Right lobe of liver (tissue), 6 donors: ENCODE results near the gene LAD1. TPM values are rescaled to one million over a fixed set of nuclear protein-coding genes. Genes with fewer than 3 reads are reported as not detected.

Experiments used
- ATAC-seq, 4 donors: fragments of 200-7000 bp; cut with Tn5 transposase; one replicate each; pipeline ENCODE4 v1.9.1; 2020; ENCODE audit warnings: mild to moderate bottlenecking in 4 of 4, moderate library complexity in 4 of 4
- DNase-seq, 3 donors: peaks; one replicate each; pipeline ENCODE4 v3.0.0-alpha.2; 2020
- H3K27ac ChIP-seq, 3 donors: fragments of 200-600 bp; one replicate each; pipeline ENCODE4 v1.8.0; 2022
- H3K27me3 ChIP-seq, 2 donors: fragments of 200-600 bp; one replicate each; pipeline ENCODE4 v1.8.0; 2022
- H3K36me3 ChIP-seq, 4 donors: fragments of 200-600 bp; sonication (generic) in 1 of 4; one replicate each; pipeline versions ENCODE4 v1.5.1 to v1.8.0; 2017 to 2022; ENCODE audit warnings: control low read depth in 1 of 4
- H3K4me1 ChIP-seq, 4 donors: fragments of 200-600 bp; sonication (generic) in 1 of 4; one replicate each; pipeline versions ENCODE4 v1.5.1 to v1.8.0; 2017 to 2022; ENCODE audit warnings: control low read depth in 1 of 4
- H3K4me3 ChIP-seq, 3 donors: fragments of 200-600 bp; one replicate each; pipeline ENCODE4 v1.8.0; 2022
- H3K9me3 ChIP-seq, 4 donors: fragments of 200-600 bp; sonication (generic) in 1 of 4; one replicate each; pipeline versions ENCODE4 v1.5.1 to v1.8.0; 2017 to 2022; ENCODE audit warnings: control low read depth in 1 of 4
- CTCF ChIP-seq, 4 donors: fragments of 200-600 bp in 3 of 4; fragments of 450-650 bp in 1 of 4; IDR thresholded peaks; one replicate each; pipeline versions ENCODE4 v1.5.1 to v1.8.0; 2016 to 2022; ENCODE audit warnings: antibody characterized with exemption in 4 of 4, mild to moderate bottlenecking in 2 of 4
- POLR2A ChIP-seq: fragments of 450-650 bp; IDR thresholded peaks from one replicate; pipeline ENCODE4 v1.6.1; 2017; ENCODE audit warnings: antibody characterized with exemption, mild to moderate bottlenecking
- WGBS: methylation state at CpG from one replicate; pipeline ENCODE4 v1.1.6; 2018; ENCODE audit warnings: low coverage, low lambda C conversion rate; ENCODE audit not compliant: insufficient coverage; ENCODE audit errors: missing lambda C conversion rate; 5-methylcytosine and 5-hydroxymethylcytosine counted together
- intact Hi-C, 2 donors: fragments of 100-400 bp; cut with DNase I; formaldehyde crosslinking; loops; one replicate each; pipeline versions ENCODE4 v1.11.2 to v1.14.1; 2022
- total RNA-seq, 6 experiments: library from RNA; depleted of rRNA in 2 of 6; stranded (reverse); fragments of >200 nt in 2 of 6; fragmentation: NEBNext Ultra II Directional in 3 of 6; extraction: Animal tissue kit (Norgen Biotek cat#: 25700) in 3 of 6; gene quantifications; one replicate each; pipeline versions ENCODE4 v1.1.0 to v1.2.4, GENCODE V29; 2016 to 2023
- donor health status: DM: no; HTN: yes; CAD: no.
- donor health status: DM: no; HTN: no; CAD: no.
- donor health status: DM: no; HTN: no; CAD: no.
- donor health status: DM: no; HTN: yes; CAD: no.
- donor health status: DM: no; HTN: yes; CAD: no.

Gene LAD1
- total RNA-seq, 6 experiments from 2014 or later, result 12.2 to 26.7 (median 19.4) TPM

GRCh38 chr1:201414051-201414738, 15.1 kb upstream of the LAD1 start:
- no peak for TF ChIP-seq CTCF (IDR thresholded peaks at IDR 0.05)
- no peak for TF ChIP-seq POLR2A
- intact Hi-C loops, result no loop called here
- no peak for DNase-seq

GRCh38 chr1:201411292-201411691, 12.2 kb upstream of the LAD1 start:
- TF ChIP-seq POLR2A (no peak), CTCF (IDR thresholded peaks at IDR 0.05) (no peak)
- no peak overlapping the region for H3K4me3 ChIP-seq
- H3K27me3 ChIP-seq, result no peaks in the 10 kb centered on the region
- H3K36me3 ChIP-seq, result no peaks in the 10 kb centered on the region
- no peak for ATAC-seq
- no CpG with 5 or more reads among the region's 12 CpGs for WGBS
- no peak overlapping the region for H3K27ac ChIP-seq
- H3K4me1 ChIP-seq, result no peaks in the 10 kb centered on the region
- no peak for DNase-seq
- no peaks in the 10 kb centered on the region for H3K9me3 ChIP-seq
- intact Hi-C loops, result no loop called here

More at GRCh38 chr1:201414051-201414738, 15.1 kb upstream of the LAD1 start:
- Histone ChIP-seq H3K27me3 (no peaks in the 10 kb centered on the region), H3K9me3 (no peaks in the 10 kb centered on the region), H3K27ac (no peak overlapping the region), H3K4me1 (no peaks in the 10 kb centered on the region), H3K36me3 (no peaks in the 10 kb centered on the region), H3K4me3 (no peak overlapping the region)
- ATAC-seq, result no peak
- 100% methylated on average over 1 of the region's 15 CpGs for WGBS

- Histone ChIP-seq H3K4me1 (peaks cover 0 to 12% (median 5%) of the 10 kb centered on the region in 4 donors), H3K36me3 (no peaks in the 10 kb centered on the region), H3K4me3 (no peak overlapping the region), H3K9me3 (no peaks in the 10 kb centered on the region), H3K27me3 (no peaks in the 10 kb centered on the region), H3K27ac (no peak overlapping the region)
- ATAC-seq, result no peak
- intact Hi-C loops, result no loop called here
- 64% methylated on average over 6 of the region's 8 CpGs for WGBS
- TF ChIP-seq CTCF (IDR thresholded peaks at IDR 0.05) (no peak), POLR2A (no peak)
- DNase-seq, result no peak
Measured at GRCh38 chr1:201409440-201409839, 10.3 kb upstream of the LAD1 start.

GRCh38 chr1:201408834-201409200, 9.7 kb upstream of the LAD1 start:
- intact Hi-C loops, result no loop called here
- no peaks in the 10 kb centered on the region for H3K27me3 ChIP-seq
- ATAC-seq (no peak), DNase-seq (no peak)
- no peaks in the 10 kb centered on the region for H3K9me3 ChIP-seq
- H3K4me1 ChIP-seq, result peaks cover 0 to 15% (median 5%) of the 10 kb centered on the region in 4 donors
- H3K27ac ChIP-seq, result no peak overlapping the region
- WGBS, result 67% methylated on average over 3 of the region's 3 CpGs
- no peak overlapping the region for H3K4me3 ChIP-seq
- no peaks in the 10 kb centered on the region for H3K36me3 ChIP-seq
- TF ChIP-seq POLR2A (no peak), CTCF (IDR thresholded peaks at IDR 0.05) (no peak)
